Testis (tissue), 2 donors: ENCODE data around the gene ETS2.

Source experiments
- CTCF ChIP-seq, 3 experiments: fragments of 450-650 bp in 2 of 3; fragments of 200-600 bp in 1 of 3; sonication (generic) in 1 of 3; IDR thresholded peaks; one replicate each; pipeline ENCODE4 v1.5.1; 2016 to 2019; ENCODE audit warnings: antibody characterized with exemption in 3 of 3, mild to moderate bottlenecking in 2 of 3, moderate library complexity in 1 of 3
- POLR2A ChIP-seq: fragments of 450-650 bp; IDR thresholded peaks from one replicate; pipeline ENCODE4 v1.6.1; 2017; ENCODE audit warnings: antibody characterized with exemption, mild to moderate bottlenecking, moderate library complexity

GRCh38 chr21:38811257-38811656, 5.5 kb downstream of the ETS2 start:
- TF ChIP-seq POLR2A, result no peak
- no peak for TF ChIP-seq CTCF (IDR thresholded peaks at IDR 0.05)
